OCI-LY3 (cell line): ENCODE measurements around the gene NR3C2.

Experiments
- CTCF ChIP-seq: fragments of 200-600, 300-600 bp; sonication (generic); IDR thresholded peaks from 2 replicates; pipeline ENCODE4 v1.5.1; 2014; ENCODE audit warnings: antibody characterized with exemption, low read length, low read depth
- EZH2phosphoT487 ChIP-seq: fragments of 200-600 bp; shearing (Covaris generic); IDR thresholded peaks from 2 replicates; pipeline ENCODE4 v1.6.1; 2018; ENCODE audit warnings: antibody characterized with exemption, mixed run types, low read depth

DNA sequence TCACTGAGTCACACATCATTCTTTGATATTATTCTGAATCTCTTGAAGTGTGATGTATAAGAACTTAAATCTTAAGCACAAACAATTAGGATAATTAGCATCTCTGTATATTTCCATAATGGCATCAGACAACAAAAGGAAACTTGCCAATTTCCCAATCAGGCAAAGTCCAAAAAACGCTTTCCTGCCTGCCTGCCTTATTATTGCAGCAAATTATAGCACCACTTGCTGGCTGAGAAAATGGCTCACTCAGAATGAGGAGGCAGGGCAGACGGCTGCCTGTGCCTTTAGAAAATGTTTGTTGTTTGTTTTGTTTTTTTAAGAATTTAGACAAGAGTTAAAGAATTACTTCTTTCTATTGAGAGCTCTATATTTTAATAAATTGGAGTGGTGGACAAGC is 27.7 kb upstream of the NR3C2 start:
- TF ChIP-seq EZH2phosphoT487: no peak
- TF ChIP-seq CTCF: peak; percentile 16; the same call in 1 of the 2 replicates
